Activated B cell treated with CpG ODN at 0.5 μM for 24 hours (primary cell): ENCODE results near the gene KRTAP10-5. TPM values are rescaled to one million over a fixed set of nuclear protein-coding genes. Genes with fewer than 3 reads are reported as not detected.

Experiments used
- ATAC-seq: fragments of 200-7000 bp; cut with Tn5 transposase; one replicate; pipeline ENCODE4 v1.10.0; 2021; ENCODE audit warnings: low read depth, mild to moderate bottlenecking, moderate library complexity
- CTCF ChIA-PET: fragments of 350-600 bp; sonication (Branson Sonifier 250); formaldehyde crosslinking; loops from one replicate; lab custom pipeline; 2021; ENCODE audit warnings: antibody characterized with exemption; lab: Charles Lee
- POLR2A ChIA-PET: fragments of 350-600 bp; sonication (Branson Sonifier 250); formaldehyde crosslinking; loops from one replicate; lab custom pipeline; 2021; ENCODE audit warnings: antibody characterized with exemption; lab: Charles Lee
- DNase-seq: peaks from one replicate; pipeline ENCODE4 v3.0.0; 2022
- H3K27ac Mint-ChIP-seq: one replicate; pipeline ENCODE4 v1.8.0; 2020; ENCODE audit warnings: mixed read lengths
- H3K27me3 Mint-ChIP-seq: one replicate; pipeline ENCODE4 v1.8.0; 2021; ENCODE audit warnings: mixed read lengths
- H3K36me3 Mint-ChIP-seq: one replicate; pipeline ENCODE4 v1.8.0; 2021; ENCODE audit warnings: low read depth, mixed read lengths
- H3K4me1 Mint-ChIP-seq: one replicate; pipeline ENCODE4 v1.8.0; 2021; ENCODE audit warnings: mixed read lengths
- H3K4me3 Mint-ChIP-seq: one replicate; pipeline ENCODE4 v1.8.0; 2020; ENCODE audit warnings: mild to moderate bottlenecking, mixed read lengths
- H3K9me3 Mint-ChIP-seq: one replicate; pipeline ENCODE4 v1.8.0; 2020; ENCODE audit warnings: mixed read lengths
- intact Hi-C: fragments of 100-400 bp; cut with micrococcal nuclease; formaldehyde crosslinking; loops from one replicate; pipeline ENCODE4 v1.15.1; 2024
- total RNA-seq: library from RNA; stranded (reverse); gene quantifications from 2 replicates; pipeline ENCODE4 v1.2.3, GENCODE V29; 2022
- TF ChIP-seq, protein P1 (sequence below): fragments of 200-600 bp; IDR thresholded peaks from one replicate; pipeline ENCODE4 v1.8.0; 2022; ENCODE audit warnings: antibody characterized with exemption, mild to moderate bottlenecking

KRTAP10-5 gene
- total RNA-seq, 1 donor from 2014 or later = not detected

DNA sequence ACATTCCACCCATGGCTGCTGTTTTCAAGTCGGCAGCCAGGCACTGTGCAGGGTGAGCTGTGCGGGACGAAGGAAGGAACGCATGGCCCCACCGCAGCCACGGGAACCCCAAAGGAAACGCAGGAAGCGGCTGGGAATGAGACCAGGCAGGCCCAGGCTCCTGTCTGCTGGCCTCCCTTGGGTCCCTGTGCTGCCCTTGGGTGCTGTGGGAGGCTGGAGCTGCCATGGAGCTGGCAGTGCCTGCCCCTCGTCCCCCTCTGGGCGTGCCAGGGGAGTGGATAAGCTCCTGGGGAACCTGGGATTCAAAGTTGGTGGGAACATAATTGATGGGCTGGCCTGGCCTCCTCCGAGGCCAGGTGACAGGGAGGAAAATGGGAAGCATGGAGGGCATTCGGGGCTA is 12.1 kb downstream of the KRTAP10-5 start:
- Mint-ChIP-seq H3K27ac (no peak overlapping the region), H3K4me1 (peaks cover 30% of the 10 kb centered on the region), H3K27me3 (peaks cover 6% of the 10 kb centered on the region), H3K4me3 (no peak overlapping the region), H3K9me3 (peaks cover 7% of the 10 kb centered on the region), H3K36me3 (no peaks in the 10 kb centered on the region)
- no peak for DNase-seq
- TF ChIP-seq, protein P1, sequence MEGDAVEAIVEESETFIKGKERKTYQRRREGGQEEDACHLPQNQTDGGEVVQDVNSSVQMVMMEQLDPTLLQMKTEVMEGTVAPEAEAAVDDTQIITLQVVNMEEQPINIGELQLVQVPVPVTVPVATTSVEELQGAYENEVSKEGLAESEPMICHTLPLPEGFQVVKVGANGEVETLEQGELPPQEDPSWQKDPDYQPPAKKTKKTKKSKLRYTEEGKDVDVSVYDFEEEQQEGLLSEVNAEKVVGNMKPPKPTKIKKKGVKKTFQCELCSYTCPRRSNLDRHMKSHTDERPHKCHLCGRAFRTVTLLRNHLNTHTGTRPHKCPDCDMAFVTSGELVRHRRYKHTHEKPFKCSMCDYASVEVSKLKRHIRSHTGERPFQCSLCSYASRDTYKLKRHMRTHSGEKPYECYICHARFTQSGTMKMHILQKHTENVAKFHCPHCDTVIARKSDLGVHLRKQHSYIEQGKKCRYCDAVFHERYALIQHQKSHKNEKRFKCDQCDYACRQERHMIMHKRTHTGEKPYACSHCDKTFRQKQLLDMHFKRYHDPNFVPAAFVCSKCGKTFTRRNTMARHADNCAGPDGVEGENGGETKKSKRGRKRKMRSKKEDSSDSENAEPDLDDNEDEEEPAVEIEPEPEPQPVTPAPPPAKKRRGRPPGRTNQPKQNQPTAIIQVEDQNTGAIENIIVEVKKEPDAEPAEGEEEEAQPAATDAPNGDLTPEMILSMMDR = no peak
- intact Hi-C loops = loop anchor here (5.0 kb wide), 1 partner anchor 539 kb away; no protein-coding TSS in a partner anchor
- ATAC-seq = no peak
- ChIA-PET POLR2A (no interaction called here), CTCF (no interaction called here)

DNA sequence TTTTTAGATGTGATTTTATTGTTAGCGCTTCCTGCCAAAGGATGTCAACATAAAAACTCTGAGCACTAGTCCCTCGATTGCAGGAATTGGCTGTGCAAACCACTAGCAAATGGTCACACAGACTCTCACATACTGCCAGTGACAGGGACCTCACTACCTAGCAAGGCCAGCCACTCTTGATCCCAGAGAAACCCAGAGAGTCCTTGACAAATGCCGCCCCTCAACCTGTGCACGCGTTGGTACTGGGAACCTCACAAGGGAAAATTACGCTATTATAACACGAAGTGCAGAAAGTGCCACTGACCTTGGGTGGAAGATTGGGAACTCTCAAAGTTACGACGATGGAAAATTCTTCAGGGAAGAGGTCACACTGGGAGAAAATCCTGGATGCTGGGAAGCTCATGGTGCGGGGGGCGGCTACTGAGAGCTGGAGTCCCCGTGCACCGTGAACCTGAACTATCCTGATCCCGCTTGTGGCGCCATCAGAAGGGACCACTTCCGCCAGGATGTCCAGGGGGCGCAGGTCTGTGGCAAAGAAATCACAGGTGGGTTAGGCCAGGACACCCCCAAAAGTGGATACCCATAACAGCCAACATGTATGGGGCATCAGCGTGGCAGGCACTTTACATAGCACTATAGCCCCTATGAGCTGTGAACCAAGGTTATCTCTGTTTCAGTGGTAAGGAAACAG is 12.8 kb downstream of the KRTAP10-5 start:
- POLR2A ChIA-PET = no interaction called here
- TF ChIP-seq, protein P1 = no peak
- H3K4me1 Mint-ChIP-seq = peaks cover 30% of the 10 kb centered on the region

DNA sequence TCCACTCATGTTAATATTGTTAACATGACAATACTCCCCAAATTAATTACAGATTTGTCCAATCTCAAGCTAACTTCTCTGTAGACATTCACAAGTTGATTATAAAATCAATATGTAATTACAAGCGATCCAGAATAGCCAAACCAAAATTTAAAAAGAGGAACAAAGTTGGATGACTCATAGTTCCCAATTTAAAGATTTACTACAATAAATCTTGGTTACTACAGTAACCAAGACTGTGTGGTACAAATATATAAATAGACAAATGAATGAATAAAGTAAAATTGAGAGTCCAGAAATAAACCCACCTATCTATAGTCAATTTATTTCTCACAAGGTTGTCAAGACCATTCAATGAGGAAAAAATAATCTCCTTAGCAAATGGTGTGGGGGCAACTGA is 14.0 kb downstream of the KRTAP10-5 start:
- H3K4me3 Mint-ChIP-seq = no peak overlapping the region
- ChIA-PET POLR2A (interaction anchor here (0.6 kb wide), 1 partner anchor 361 kb away, joined by 10 read pairs; no protein-coding TSS in a partner anchor), CTCF (no interaction called here)
- H3K36me3 Mint-ChIP-seq = no peaks in the 10 kb centered on the region
- intact Hi-C loops = loop anchor here (5.0 kb wide), 1 partner anchor 541 kb away; no protein-coding TSS in a partner anchor
- H3K27ac Mint-ChIP-seq = peak overlapping the region; percentile 68
- peaks cover 39% of the 10 kb centered on the region for H3K4me1 Mint-ChIP-seq
- H3K27me3 Mint-ChIP-seq = no peaks in the 10 kb centered on the region
- ATAC-seq = peak; percentile 51
- TF ChIP-seq, protein P1 = no peak
- DNase-seq = no peak
- peaks cover 9% of the 10 kb centered on the region for H3K9me3 Mint-ChIP-seq

More for the DNA sequence above, 12.8 kb downstream of the KRTAP10-5 start:
- DNase-seq = no peak
- Mint-ChIP-seq H3K9me3 (peaks cover 10% of the 10 kb centered on the region), H3K27me3 (peaks cover 5% of the 10 kb centered on the region), H3K36me3 (no peaks in the 10 kb centered on the region), H3K4me3 (no peak overlapping the region), H3K27ac (no peak overlapping the region)
- CTCF ChIA-PET = no interaction called here
- intact Hi-C loops = loop anchor here (5.0 kb wide), 1 partner anchor 540 kb away; no protein-coding TSS in a partner anchor
- no peak for ATAC-seq

DNA sequence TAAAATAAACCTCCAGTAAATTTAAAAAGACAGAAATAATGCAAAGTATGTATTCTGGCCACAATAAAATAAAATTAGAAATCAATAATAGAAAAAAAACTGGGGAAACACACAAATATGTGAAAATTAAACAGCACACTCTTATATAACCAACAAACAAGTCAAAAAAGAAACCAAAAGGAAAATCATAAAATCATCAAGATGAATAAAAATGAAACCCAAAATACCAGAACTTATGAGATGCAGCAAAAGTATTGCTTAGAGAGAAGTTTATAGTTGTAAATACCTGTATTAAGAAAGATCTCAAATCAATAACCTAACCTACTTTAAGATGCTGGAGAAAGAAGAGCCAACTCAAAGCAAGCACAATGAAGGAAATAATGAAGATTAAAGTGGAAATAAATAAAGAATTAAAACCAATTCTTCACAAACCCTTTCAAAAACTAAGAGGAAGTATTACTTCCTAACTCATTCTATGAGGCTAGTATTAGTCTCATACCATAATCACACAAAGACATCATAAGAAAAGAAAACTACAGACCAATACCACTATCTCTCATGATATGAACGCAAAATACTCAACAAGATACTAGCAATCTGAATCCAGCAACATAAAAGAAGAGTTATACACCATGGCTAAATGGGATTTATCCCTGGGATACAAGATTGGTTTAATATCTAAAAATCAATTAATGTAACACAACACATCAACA is 15.4 kb downstream of the KRTAP10-5 start:
- CTCF ChIA-PET = no interaction called here
- intact Hi-C loops = loop anchor here (5.0 kb wide), 1 partner anchor 542 kb away; no protein-coding TSS in a partner anchor
- TF ChIP-seq, protein P1 = no peak

DNA sequence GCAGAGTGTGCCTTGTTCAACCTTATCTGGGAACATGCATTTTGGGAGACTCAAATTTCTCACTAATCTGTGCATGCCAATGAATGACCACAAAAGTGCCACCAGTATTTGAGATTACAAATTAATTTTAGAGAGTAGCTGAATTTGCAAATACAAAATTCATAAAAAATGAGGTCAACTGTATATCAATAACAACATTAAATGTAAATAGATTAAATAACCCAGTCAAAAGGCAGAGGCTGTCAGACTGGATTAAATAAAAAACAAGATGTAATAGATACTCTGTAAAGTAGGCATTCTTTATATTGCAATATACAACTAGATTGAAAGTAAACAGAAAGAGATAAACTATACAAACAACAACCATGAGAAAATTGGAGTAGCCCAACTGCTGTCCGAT is 16.3 kb downstream of the KRTAP10-5 start:
- POLR2A ChIA-PET = no interaction called here
- DNase-seq (no peak), ATAC-seq (no peak)
- TF ChIP-seq, protein P1 = no peak
- Mint-ChIP-seq H3K36me3 (no peaks in the 10 kb centered on the region), H3K4me1 (peaks cover 41% of the 10 kb centered on the region), H3K27ac (no peak overlapping the region), H3K9me3 (peaks cover 8% of the 10 kb centered on the region), H3K27me3 (no peaks in the 10 kb centered on the region), H3K4me3 (no peak overlapping the region)
- CTCF ChIA-PET = no interaction called here
- intact Hi-C loops = no loop called here

More for the DNA sequence above, 15.4 kb downstream of the KRTAP10-5 start:
- peak overlapping the region; percentile 86 for H3K27ac Mint-ChIP-seq
- DNase-seq (no peak), ATAC-seq (peak; percentile 72)
- H3K4me3 Mint-ChIP-seq = peak overlapping the region; percentile 35
- POLR2A ChIA-PET = no interaction called here
- peaks cover 41% of the 10 kb centered on the region for H3K4me1 Mint-ChIP-seq
- H3K9me3 Mint-ChIP-seq = peaks cover 6% of the 10 kb centered on the region
- no peaks in the 10 kb centered on the region for H3K36me3 Mint-ChIP-seq
- no peaks in the 10 kb centered on the region for H3K27me3 Mint-ChIP-seq
